Pericardium fibroblast (primary cell): ENCODE data around the gene IL1B. TPM values are rescaled to one million over a fixed set of nuclear protein-coding genes. Genes with fewer than 3 reads are reported as not detected.

Source experiments
- total RNA-seq: library from RNA; depleted of rRNA; stranded (reverse); fragments of >200 nt; gene quantifications from 2 replicates; pipeline ENCODE4 v1.2.3, GENCODE V29; 2015

The IL1B gene
- total RNA-seq: 0.09 and 1.9 TPM in 2 replicates

GRCh38 chr2:112836695-112837117 lies at the start of gene IL1B:
IL1B (minus strand) TSS chr2:112836779; CDS start chr2:112836229, 550 bp downstream.

GRCh38 chr2:112784199-112785189 lies 52.1 kb downstream of the IL1B start, which contains the start of gene IL1A:
IL1A (minus strand) TSS chr2:112784493; CDS start chr2:112783770, 723 bp downstream.

Other genes starting within 250 kb of the IL1B start
- gene SLC20A1, start 190.8 kb downstream of the IL1B start, total RNA-seq: 29.5 and 48.3 TPM in 2 replicates
- gene NT5DC4, start 115.8 kb downstream of the IL1B start, total RNA-seq: not detected in 2 replicates
- 0.23 and 0.77 TPM in 2 replicates for gene CKAP2L, start 72.2 kb downstream of the IL1B start, total RNA-seq
- under 0.01 TPM in 1 of 2 replicates, not detected in the other for gene IL1A, start 52.3 kb downstream of the IL1B start, total RNA-seq
- gene IL37, start 74.4 kb upstream of the IL1B start, total RNA-seq: not detected in 2 replicates
- not detected in 2 replicates for gene IL36G, start 141.2 kb upstream of the IL1B start, total RNA-seq
- not detected in 2 replicates for gene IL36A, start 168.7 kb upstream of the IL1B start, total RNA-seq
- not detected in 2 replicates for gene IL36B, start 216.1 kb upstream of the IL1B start, total RNA-seq
- not detected in 2 replicates for gene IL36RN, start 222.4 kb upstream of the IL1B start, total RNA-seq
- not detected in 2 replicates for gene IL1F10, start 231.2 kb upstream of the IL1B start, total RNA-seq